ENCODE data around the gene DAG1. TPM values are rescaled to one million over a fixed set of nuclear protein-coding genes. Genes with fewer than 3 reads are reported as not detected.
"Not testable (repeated sequence)": the region's sequence is repeated elsewhere in the genome, so short reads cannot be mapped to it uniquely, and the experiment has no call there.

DAG1 gene
- total RNA-seq, 2 donors from 2014 or later, result 145 to 176 TPM

DNA sequence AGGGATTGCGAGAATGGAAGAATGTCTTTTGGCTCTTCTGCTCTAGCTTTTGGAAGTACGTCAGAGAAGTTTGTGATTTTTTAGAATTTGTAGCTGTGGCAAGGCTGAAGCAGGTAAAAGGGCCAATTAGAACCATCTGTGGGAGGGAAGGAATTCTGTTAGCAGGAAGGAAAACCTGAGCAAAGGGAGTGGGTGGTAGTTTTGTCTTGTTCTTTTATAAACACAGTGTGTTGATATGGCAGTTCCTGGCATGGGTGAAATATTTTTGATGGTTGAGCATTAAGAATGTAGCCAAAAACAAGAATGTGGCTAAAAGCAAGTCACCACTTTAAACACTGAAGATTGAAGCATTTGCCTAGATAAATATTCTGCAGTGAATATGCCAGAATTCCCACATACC, 23.8 kb downstream of the DAG1 start:
- Mint-ChIP-seq H3K27me3 (ENCODE audit: insufficient read depth) (no peaks in the 10 kb centered on the region), H3K27ac (peak overlapping the region; percentile 32), H3K36me3 (ENCODE audit: low read depth) (peaks cover 33% of the 10 kb centered on the region), H3K4me3 (no peak overlapping the region), H3K9me3 (no peaks in the 10 kb centered on the region), H3K4me1 (no peaks in the 10 kb centered on the region)
- DNase-seq, result no peak
- H3K27ac ChIP-seq (ENCODE audit: low read depth, low read length), result no peak overlapping the region
- H3K4me1 ChIP-seq (ENCODE audit: control insufficient read depth, insufficient read depth, low read length), result no peaks in the 10 kb centered on the region
- no peak overlapping the region for H3K4me3 ChIP-seq (ENCODE audit: low read length)
- peaks cover 30% of the 10 kb centered on the region for H3K36me3 ChIP-seq (ENCODE audit: control insufficient read depth, insufficient read depth, low read length)
- no peaks in the 10 kb centered on the region for H3K27me3 ChIP-seq (ENCODE audit: control insufficient read depth, insufficient read depth, low read length, poor library complexity, severe bottlenecking)
- H3K9ac ChIP-seq (ENCODE audit: extremely low read depth, low read length, poor library complexity, severe bottlenecking), result no peak overlapping the region
- TF ChIP-seq, protein P1, sequence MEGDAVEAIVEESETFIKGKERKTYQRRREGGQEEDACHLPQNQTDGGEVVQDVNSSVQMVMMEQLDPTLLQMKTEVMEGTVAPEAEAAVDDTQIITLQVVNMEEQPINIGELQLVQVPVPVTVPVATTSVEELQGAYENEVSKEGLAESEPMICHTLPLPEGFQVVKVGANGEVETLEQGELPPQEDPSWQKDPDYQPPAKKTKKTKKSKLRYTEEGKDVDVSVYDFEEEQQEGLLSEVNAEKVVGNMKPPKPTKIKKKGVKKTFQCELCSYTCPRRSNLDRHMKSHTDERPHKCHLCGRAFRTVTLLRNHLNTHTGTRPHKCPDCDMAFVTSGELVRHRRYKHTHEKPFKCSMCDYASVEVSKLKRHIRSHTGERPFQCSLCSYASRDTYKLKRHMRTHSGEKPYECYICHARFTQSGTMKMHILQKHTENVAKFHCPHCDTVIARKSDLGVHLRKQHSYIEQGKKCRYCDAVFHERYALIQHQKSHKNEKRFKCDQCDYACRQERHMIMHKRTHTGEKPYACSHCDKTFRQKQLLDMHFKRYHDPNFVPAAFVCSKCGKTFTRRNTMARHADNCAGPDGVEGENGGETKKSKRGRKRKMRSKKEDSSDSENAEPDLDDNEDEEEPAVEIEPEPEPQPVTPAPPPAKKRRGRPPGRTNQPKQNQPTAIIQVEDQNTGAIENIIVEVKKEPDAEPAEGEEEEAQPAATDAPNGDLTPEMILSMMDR (conservative IDR thresholded peaks at IDR 0.05), result no peak
- H3K9me3 ChIP-seq (ENCODE audit: control insufficient read depth, low read length), result no peaks in the 10 kb centered on the region
- 93 to 94% methylated on average over 2 of the region's 2 CpGs for WGBS, 2 experiments (ENCODE audit: insufficient coverage in 1 of 2, insufficient read length in 1 of 2)

DNA sequence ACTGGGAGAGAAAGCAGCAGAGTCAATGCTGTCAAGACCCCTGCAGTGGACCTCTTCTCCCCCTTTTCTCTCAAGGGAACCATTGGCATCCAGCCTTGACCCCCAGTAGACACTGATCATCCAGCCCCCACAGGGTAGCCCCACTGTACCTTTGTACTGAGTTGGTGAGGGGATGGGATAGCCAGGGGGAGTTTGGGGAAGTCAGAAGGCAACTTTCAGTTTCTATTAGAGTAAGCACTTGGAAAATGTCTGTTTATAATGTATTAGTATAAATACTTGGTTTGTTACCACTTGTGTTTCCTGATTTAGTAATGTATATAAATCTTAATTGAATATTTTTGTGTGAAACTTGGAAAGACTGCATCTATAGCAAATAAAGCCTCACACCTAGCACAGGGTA, 25.0 kb downstream of the DAG1 start:
- no peak for DNase-seq
- no peaks in the 10 kb centered on the region for H3K27me3 ChIP-seq (ENCODE audit: control insufficient read depth, insufficient read depth, low read length, poor library complexity, severe bottlenecking)
- no peak overlapping the region for H3K27ac Mint-ChIP-seq
- H3K36me3 Mint-ChIP-seq (ENCODE audit: low read depth), result peaks cover 22% of the 10 kb centered on the region
- TF ChIP-seq, protein P1 (conservative IDR thresholded peaks at IDR 0.05), result no peak
- H3K4me3 ChIP-seq (ENCODE audit: low read length), result no peak overlapping the region
- no peaks in the 10 kb centered on the region for H3K27me3 Mint-ChIP-seq (ENCODE audit: insufficient read depth)
- no peaks in the 10 kb centered on the region for H3K4me1 Mint-ChIP-seq
- no peak overlapping the region for H3K4me3 Mint-ChIP-seq
- no peaks in the 10 kb centered on the region for H3K4me1 ChIP-seq (ENCODE audit: control insufficient read depth, insufficient read depth, low read length)
- no peak overlapping the region for H3K27ac ChIP-seq (ENCODE audit: low read depth, low read length)
- no peaks in the 10 kb centered on the region for H3K9me3 ChIP-seq (ENCODE audit: control insufficient read depth, low read length)
- peaks cover 25% of the 10 kb centered on the region for H3K36me3 ChIP-seq (ENCODE audit: control insufficient read depth, insufficient read depth, low read length)
- no peak overlapping the region for H3K9ac ChIP-seq (ENCODE audit: extremely low read depth, low read length, poor library complexity, severe bottlenecking)
- H3K9me3 Mint-ChIP-seq, result no peaks in the 10 kb centered on the region

DNA sequence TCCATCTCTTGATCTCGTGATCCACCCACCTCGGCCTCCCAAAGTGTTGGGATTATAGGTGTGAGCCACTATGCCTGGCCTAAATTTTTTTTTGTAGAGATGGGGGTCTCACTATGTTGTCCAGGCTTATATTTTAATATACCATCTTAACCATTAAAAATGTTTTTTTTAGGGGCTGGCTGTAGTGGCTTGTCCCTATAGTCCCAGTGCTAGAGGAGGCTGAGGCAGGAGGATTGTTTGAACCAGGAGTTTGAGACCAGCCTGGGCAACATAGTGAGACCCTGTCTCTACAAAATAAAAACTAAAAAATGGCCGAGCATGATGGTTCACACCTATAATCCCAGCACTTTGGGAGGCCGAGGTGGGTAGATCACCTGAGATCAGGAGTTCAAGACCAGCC, 26.8 kb downstream of the DAG1 start:
- DNase-seq, H3K4me3 Mint-ChIP-seq: not testable (repeated sequence)
- 96% methylated on average over 3 of the region's 4 CpGs; no CpG with 5 or more reads in 1 of the 2 experiments for WGBS, 2 experiments (ENCODE audit: insufficient coverage in 1 of 2, insufficient read length in 1 of 2)

DNA sequence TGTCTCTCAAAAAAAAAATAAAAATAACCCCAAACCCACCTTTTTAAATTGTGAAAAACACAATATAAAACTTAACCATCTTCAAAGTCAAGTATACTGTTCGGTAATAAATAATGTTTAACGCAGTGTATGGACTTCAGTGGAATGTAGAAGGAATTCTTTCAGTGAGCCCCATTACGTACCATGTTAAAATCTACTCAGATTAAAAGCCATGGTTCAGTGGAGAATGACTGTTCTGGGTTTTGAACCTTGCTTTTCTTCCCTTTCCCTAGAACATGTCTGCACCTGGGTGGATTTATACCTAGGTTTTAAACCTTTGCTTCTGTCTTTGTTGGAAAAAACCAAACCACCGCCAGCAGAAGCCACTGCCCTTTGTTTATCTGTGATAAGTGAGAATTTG, 27.5 kb downstream of the DAG1 start:
- H3K4me3 ChIP-seq (ENCODE audit: low read length), result no peak overlapping the region
- H3K36me3 ChIP-seq (ENCODE audit: control insufficient read depth, insufficient read depth, low read length), result peaks cover 27% of the 10 kb centered on the region
- H3K27me3 ChIP-seq (ENCODE audit: control insufficient read depth, insufficient read depth, low read length, poor library complexity, severe bottlenecking), result no peaks in the 10 kb centered on the region
- Mint-ChIP-seq H3K27me3 (ENCODE audit: insufficient read depth) (no peaks in the 10 kb centered on the region), H3K4me1 (no peaks in the 10 kb centered on the region), H3K4me3 (no peak overlapping the region), H3K9me3 (no peaks in the 10 kb centered on the region), H3K27ac (no peak overlapping the region), H3K36me3 (ENCODE audit: low read depth) (peaks cover 34% of the 10 kb centered on the region)
- H3K9ac ChIP-seq (ENCODE audit: extremely low read depth, low read length, poor library complexity, severe bottlenecking), result no peak overlapping the region
- TF ChIP-seq, protein P1 (conservative IDR thresholded peaks at IDR 0.05), result no peak
- no peak overlapping the region for H3K27ac ChIP-seq (ENCODE audit: low read depth, low read length)
- no peak for DNase-seq
- no peaks in the 10 kb centered on the region for H3K9me3 ChIP-seq (ENCODE audit: control insufficient read depth, low read length)
- H3K4me1 ChIP-seq (ENCODE audit: control insufficient read depth, insufficient read depth, low read length), result no peaks in the 10 kb centered on the region
- WGBS, 2 experiments (ENCODE audit: insufficient coverage in 1 of 2, insufficient read length in 1 of 2), result 96 to 98% methylated on average over 4 of the region's 4 CpGs

More for the DNA sequence above, 26.8 kb downstream of the DAG1 start:
- H3K9ac ChIP-seq (ENCODE audit: extremely low read depth, low read length, poor library complexity, severe bottlenecking); H3K4me1 ChIP-seq (ENCODE audit: control insufficient read depth, insufficient read depth, low read length); H3K27me3 ChIP-seq (ENCODE audit: control insufficient read depth, insufficient read depth, low read length, poor library complexity, severe bottlenecking); H3K27me3 Mint-ChIP-seq (ENCODE audit: insufficient read depth); H3K4me1 Mint-ChIP-seq; H3K9me3 Mint-ChIP-seq; H3K9me3 ChIP-seq (ENCODE audit: control insufficient read depth, low read length); H3K4me3 ChIP-seq (ENCODE audit: low read length); H3K27ac Mint-ChIP-seq; H3K27ac ChIP-seq (ENCODE audit: low read depth, low read length): not testable (repeated sequence)
- peaks cover 30% of the 10 kb centered on the region for H3K36me3 Mint-ChIP-seq (ENCODE audit: low read depth)
- H3K36me3 ChIP-seq (ENCODE audit: control insufficient read depth, insufficient read depth, low read length), result peaks cover 29% of the 10 kb centered on the region
